KOPT-K1 (cell line): ENCODE results near the gene MAGEA3.
"Not testable (repeated sequence)": the region's sequence is repeated elsewhere in the genome, so short reads cannot be mapped to it uniquely, and the experiment has no call there.

Source experiments
- H3K27ac ChIP-seq: fragments of 200-600 bp; sonication (generic); 2 replicates; pipeline ENCODE4 v1.5.1; 2016; ENCODE audit warnings: antibody characterized with exemption, mild to moderate bottlenecking, low read depth, low read length; ENCODE audit not compliant: poor library complexity, severe bottlenecking
- H3K36me3 ChIP-seq: fragments of 200-600 bp; sonication (generic); 2 replicates; pipeline ENCODE4 v1.5.1; 2017; ENCODE audit warnings: antibody characterized with exemption, mild to moderate bottlenecking, low read length, moderate library complexity; ENCODE audit not compliant: insufficient read depth
- H3K9me3 ChIP-seq: fragments of 200-600 bp; sonication (generic); 2 replicates; pipeline ENCODE4 v1.5.1; 2017; ENCODE audit warnings: antibody characterized with exemption, low read length, mild to moderate bottlenecking; ENCODE audit not compliant: insufficient read depth, poor library complexity, severe bottlenecking

The MAGEA3 gene

GRCh38 chrX:152697952-152698931, at the start of gene MAGEA3:
MAGEA3 (plus strand) TSS chrX:152698794; CDS start chrX:152700833, 2,039 bp downstream.
- not testable (repeated sequence) for H3K27ac ChIP-seq, H3K9me3 ChIP-seq, H3K36me3 ChIP-seq

GRCh38 chrX:152652060-152652459, 46.5 kb upstream of the MAGEA3 start:
- H3K9me3 ChIP-seq: no peaks in the 10 kb centered on the region
- H3K27ac ChIP-seq: no peak overlapping the region
- no peaks in the 10 kb centered on the region for H3K36me3 ChIP-seq

GRCh38 chrX:152652467-152652866, 46.1 kb upstream of the MAGEA3 start:
- H3K9me3 ChIP-seq: no peaks in the 10 kb centered on the region
- no peak overlapping the region for H3K27ac ChIP-seq
- H3K36me3 ChIP-seq: no peaks in the 10 kb centered on the region

DNA sequence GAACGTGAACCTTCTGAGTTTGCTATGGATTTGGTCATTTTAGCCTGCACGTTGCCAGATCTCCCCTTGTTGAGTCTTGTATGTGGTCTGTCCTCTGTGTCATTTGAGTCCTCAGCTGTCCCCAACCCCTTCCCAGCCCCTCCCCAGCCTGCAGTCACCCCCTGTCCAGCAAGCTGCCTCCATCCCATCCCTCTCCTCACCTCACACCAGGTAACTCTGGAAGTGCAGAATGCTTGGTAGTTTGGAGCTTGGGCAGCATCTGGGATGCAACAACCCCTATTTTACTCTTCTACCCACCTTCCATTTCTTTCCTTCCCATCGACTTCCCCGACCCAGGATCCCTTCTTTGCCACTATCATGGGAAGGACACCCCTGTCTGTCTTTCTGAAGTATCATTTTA, 42.5 kb upstream of the MAGEA3 start:
- Histone ChIP-seq H3K9me3 (no peaks in the 10 kb centered on the region), H3K27ac (no peak overlapping the region), H3K36me3 (no peaks in the 10 kb centered on the region)

GRCh38 chrX:152656890-152657289, 41.7 kb upstream of the MAGEA3 start:
- H3K9me3 ChIP-seq: no peaks in the 10 kb centered on the region
- no peaks in the 10 kb centered on the region for H3K36me3 ChIP-seq
- H3K27ac ChIP-seq: no peak overlapping the region

DNA sequence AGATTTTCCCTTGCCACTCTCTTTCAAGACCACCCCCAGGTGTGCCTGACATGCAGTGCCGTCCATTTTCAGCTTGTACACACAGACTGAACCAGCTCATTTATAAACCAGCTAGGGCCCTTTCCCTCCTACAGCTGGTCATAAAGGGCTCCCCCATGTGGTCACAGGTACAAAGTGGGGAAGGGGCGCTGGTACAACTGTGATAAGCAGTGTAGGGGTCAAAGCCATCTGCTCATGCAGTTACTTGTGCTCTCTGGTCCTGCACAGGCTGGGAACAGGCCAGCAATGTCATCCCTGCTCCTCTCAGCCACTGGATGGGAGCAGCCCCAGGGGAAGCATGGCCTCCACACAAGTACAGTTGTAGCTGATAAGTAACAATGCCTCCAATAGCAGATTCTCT, 40.3 kb upstream of the MAGEA3 start:
- Histone ChIP-seq H3K27ac (no peak overlapping the region), H3K9me3 (no peaks in the 10 kb centered on the region)

DNA sequence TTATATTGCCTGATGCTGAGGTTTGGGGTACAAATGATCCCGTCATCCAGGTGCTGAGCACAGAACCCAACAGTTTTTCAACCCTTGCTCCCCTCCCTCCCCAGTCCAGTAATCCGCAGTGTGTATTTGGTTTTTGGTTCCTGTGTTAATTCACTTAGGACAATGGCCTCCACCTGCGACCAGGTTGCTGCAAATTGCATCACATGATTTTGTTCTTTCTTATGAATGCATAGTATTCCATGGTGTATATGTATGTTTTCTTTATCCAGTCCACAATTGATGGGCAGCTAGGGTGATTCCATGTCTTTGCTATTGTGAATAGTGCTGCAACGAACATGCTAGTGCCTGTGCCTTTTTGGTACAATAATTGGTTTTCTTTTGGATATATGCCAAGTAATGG, 35.5 kb upstream of the MAGEA3 start:
- Histone ChIP-seq H3K9me3 (no peaks in the 10 kb centered on the region), H3K27ac (no peak overlapping the region), H3K36me3 (no peaks in the 10 kb centered on the region)

More for the DNA sequence above, 40.3 kb upstream of the MAGEA3 start:
- no peaks in the 10 kb centered on the region for H3K36me3 ChIP-seq

DNA sequence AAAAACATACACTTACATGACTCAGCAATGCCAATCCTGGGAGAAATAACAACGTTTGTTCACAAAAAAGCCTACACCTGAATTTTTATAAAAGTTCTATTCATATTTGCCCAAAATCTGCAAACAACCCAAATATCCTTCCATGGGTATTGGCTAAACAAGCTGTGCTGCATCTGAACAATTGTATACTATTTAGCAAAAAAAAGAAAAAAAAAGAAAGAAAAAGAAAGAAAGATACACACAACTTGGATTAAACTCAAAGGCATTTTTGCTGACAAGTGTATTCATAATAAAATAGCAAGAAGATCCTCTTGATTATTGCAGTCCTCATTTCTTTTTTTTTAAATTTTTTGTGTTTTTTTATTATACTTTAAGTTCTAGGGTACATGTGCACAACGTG, 24.5 kb upstream of the MAGEA3 start:
- H3K27ac ChIP-seq: no peak overlapping the region

GRCh38 chrX:152674652-152675051, 23.9 kb upstream of the MAGEA3 start:
- H3K36me3 ChIP-seq, H3K9me3 ChIP-seq, H3K27ac ChIP-seq: not testable (repeated sequence)

More for the DNA sequence above, 24.5 kb upstream of the MAGEA3 start:
- Histone ChIP-seq H3K36me3 (no peaks in the 10 kb centered on the region), H3K9me3 (no peaks in the 10 kb centered on the region)

GRCh38 chrX:152681012-152681411, 17.6 kb upstream of the MAGEA3 start:
- not testable (repeated sequence) for H3K27ac ChIP-seq, H3K9me3 ChIP-seq, H3K36me3 ChIP-seq

DNA sequence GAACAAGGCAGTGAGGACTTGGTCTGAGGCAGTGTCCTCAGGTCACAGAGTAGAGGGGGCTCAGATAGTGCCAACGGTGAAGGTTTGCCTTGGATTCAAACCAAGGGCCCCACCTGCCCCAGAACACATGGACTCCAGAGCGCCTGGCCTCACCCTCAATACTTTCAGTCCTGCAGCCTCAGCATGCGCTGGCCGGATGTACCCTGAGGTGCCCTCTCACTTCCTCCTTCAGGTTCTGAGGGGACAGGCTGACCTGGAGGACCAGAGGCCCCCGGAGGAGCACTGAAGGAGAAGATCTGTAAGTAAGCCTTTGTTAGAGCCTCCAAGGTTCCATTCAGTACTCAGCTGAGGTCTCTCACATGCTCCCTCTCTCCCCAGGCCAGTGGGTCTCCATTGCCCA, 1.8 kb downstream of the MAGEA3 start:
- H3K27ac ChIP-seq, H3K9me3 ChIP-seq, H3K36me3 ChIP-seq: not testable (repeated sequence)

DNA sequence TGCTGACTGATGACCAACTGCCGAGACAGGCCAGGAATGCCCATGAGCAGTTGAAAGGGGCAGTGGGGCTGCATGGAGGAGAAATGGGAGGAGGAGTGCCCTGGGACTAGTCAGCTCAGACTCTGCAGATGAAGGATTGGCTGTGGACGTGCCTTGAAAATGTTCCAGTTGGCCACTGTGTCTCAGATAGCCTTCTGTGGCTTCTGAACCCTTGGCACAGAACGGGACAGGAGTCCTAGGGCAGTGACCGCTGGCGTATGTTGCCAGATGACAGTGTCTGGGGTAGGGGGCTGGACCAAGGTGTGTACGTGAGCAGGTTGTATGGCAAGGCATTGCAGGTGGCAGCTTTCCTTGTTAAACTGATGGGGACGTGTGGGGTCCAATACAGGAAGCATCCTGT, 7.9 kb downstream of the MAGEA3 start:
- H3K9me3 ChIP-seq, H3K27ac ChIP-seq, H3K36me3 ChIP-seq: not testable (repeated sequence)

DNA sequence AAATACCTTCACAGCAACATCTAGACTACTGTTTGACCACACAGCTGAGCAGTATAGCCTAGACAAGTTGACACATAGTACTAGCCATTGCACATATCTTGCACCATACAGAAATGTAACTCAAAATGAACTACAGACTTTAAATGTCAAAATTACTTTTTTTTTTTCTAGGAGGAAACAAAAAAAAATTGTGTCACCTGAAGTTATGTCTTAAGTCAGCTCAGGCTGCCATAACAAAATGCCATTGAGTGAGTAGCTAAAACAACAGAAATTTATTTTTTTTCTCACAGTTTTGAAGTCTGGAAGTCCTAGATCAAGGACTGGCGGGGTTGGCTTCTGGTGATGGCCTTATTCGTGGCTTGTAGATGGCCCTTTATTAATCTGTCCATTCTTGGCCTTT, 10.6 kb downstream of the MAGEA3 start, which contains the start of gene CSAG2:
TSS of gene CSAG2 (minus strand) at position 101 of the 400 bp plus-strand sequence. CDS start 161 bp downstream, outside the sequence.
- not testable (repeated sequence) for H3K27ac ChIP-seq, H3K9me3 ChIP-seq, H3K36me3 ChIP-seq

DNA sequence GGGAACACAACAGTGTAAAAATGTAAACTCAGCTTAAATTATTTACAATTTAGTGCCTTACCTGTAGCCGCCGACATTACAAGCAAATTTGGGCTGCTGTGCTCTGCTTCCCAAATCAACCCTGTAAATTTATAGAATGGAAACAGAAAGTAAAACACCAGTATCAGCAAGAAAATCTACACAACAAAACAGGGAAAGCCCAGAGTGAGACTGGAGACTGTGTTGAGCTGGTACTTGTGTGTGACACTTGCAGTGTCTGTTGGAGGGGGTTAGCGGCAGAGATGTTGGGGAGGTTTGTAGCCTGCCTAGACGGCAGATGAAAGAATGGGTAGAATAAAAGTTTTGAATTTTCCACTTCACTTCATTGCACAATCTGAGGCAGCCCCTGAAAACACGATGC, 14.6 kb downstream of the MAGEA3 start:
- H3K9me3 ChIP-seq, H3K36me3 ChIP-seq, H3K27ac ChIP-seq: not testable (repeated sequence)

- H3K9me3 ChIP-seq, H3K36me3 ChIP-seq, H3K27ac ChIP-seq: not testable (repeated sequence)
Observed at GRCh38 chrX:152713815-152714787, 15.5 kb downstream of the MAGEA3 start, which contains the start of gene MAGEA2B. MAGEA2B (plus strand) TSS chrX:152714628; CDS start chrX:152717107, 2,479 bp downstream.
